ENCODE measurements around the gene SEZ6L.
A peak's percentile ranks its signal among the peaks of the same experiment; 100 is the strongest.

The SEZ6L gene

GRCh38 chr22:26169315-26170111 lies at the start of gene SEZ6L:
TSS of gene SEZ6L (plus strand) at chr22:26169462. CDS start at chr22:26169670, 208 bp downstream.
- no peak for DNase-seq (ENCODE audit: low read depth in 2 of 2)

DNA sequence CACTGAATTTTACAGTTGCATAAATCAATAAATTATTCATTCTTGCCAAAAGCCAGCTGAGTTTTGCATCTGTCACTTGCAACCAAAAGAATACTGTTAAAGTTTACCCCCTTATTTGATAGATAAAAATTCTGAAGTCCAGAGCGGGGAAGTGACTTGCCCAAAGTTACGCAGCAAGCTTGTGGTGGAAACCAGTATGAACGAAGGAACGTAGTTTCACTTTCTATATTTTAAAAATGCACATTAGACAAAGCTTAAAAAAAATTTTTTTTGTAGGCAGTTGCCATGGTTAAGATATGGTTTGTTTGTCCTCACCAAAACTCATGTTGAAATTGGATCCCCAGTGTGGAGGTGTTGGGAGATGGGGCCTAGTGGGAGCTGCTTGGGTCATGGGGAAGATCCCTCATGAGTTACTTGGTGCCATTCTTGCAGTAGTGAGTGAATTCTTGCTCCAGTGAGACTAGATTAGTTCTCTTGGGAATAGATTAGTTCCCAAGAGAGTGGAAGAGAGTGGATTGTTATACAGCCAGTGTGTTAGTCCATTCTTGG lies 46.3 kb upstream of the SEZ6L start:
- no peak for DNase-seq (ENCODE audit: low read depth in 2 of 2)

DNA sequence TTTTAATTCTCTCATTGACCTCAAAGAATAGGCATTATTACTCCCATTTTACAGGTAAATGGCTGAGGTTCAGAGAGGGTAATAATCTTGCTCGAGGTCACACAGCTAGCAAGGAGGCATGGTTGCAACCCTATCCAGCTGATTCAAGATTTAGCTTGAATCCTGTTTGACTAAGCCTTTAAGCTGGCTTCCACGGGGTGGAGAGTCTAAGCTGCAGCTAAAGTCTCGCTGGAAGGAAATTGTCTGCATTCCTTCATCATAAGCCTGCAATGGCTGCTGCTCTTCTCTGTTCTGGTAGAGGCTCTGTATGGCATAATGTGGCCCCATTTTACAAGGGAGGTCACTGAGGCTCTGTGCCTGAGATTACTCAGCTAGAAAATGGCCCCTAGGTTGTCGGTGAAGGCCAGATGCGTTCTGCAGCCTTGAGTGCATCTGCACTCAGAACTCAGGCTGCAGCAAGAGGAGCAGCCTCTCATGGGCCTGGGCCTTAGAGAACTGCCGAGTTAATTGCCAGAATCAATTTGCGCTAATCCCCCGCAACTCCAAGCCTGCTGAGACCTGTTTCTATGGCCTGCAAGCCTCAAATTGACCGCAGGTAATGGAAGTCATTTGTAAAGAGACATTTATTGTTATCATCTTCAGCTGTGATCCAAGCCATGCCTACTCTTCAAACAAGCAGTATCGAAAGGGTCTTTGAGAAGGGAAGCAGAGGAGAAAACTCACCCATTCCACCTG lies 44.1 kb upstream of the SEZ6L start:
- DNase-seq (ENCODE audit: low read depth in 2 of 2): no peak

- DNase-seq (ENCODE audit: low read depth in 2 of 2): no peak
Observed at GRCh38 chr22:26127126-26127525, 42.1 kb upstream of the SEZ6L start.

- DNase-seq (ENCODE audit: low read depth in 2 of 2): no peak
Observed at GRCh38 chr22:26127556-26127955, 41.7 kb upstream of the SEZ6L start.

DNA sequence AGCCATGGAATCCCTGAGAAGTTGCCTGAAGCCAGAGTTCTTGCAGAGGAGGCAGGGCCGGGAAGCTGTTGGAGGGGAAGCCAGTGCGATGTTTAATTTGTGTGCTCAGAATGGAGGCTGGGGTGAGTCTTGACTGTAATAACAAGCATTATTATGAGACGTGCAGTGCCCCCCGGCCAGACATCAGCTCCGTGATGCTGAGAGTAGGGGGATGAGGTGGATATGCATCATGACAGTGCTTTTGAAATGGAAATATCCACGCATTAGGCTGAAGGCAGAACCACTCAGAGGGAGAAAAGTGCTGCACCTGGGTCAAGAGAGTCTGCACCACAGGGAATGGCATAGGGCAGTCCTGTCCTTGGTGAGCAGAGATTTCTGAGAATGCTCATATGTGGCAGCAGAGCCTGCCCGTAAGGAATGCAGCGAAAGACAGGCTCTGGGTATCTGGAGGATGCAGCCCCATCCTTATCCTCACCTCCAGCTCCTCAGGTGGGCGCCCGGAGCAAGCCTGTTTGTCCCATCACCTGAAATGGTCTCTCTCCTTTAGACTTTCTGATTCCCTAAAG lies 37.6 kb upstream of the SEZ6L start:
- DNase-seq (ENCODE audit: low read depth in 2 of 2): no peak

- peak in 1 of 2 donors; percentile 1 for DNase-seq (ENCODE audit: low read depth in 2 of 2)
Observed at GRCh38 chr22:26134654-26135330, 34.5 kb upstream of the SEZ6L start.

DNA sequence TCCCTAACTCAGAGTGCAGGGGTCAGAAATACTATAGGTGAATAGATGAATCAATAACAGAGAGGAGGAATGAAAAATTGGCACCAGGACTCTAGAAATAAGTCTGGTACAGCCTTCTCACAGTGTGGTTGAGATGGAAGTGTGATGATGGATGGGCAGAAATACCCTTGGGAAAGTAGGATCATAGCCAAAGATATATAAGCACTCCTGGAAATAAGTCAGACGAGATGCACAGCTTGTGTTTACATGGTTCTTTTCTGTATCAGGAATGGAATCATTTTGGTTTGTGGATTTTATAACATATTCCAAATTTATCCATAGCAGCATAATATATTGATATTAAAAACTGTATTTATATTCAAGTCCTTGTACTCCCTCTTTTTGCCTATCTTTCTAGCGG lies 33.5 kb upstream of the SEZ6L start:
- DNase-seq (ENCODE audit: low read depth in 2 of 2): no peak

- DNase-seq (ENCODE audit: low read depth in 2 of 2): no peak
Observed at GRCh38 chr22:26139310-26139709, 30.0 kb upstream of the SEZ6L start.

DNA sequence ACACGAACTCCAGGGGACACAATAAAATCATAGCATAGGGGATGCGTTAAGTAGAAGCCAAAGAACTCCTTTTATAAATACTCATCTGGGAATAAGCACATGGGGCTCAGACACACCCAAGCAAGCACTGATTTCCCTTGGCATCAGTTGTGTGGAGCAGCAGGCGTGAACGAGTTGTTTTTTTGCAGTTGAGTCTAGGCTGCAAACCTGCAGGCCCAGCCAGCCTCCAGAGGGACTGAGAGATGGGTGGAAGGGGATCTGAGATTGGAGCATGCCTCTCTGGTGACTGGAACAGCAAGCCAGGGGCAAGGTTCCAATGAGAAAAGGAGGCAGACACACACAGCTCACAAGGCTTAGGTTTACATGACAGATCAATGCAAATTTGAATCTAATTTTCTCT lies 27.4 kb upstream of the SEZ6L start:
- DNase-seq (ENCODE audit: low read depth in 2 of 2): no peak

- no peak for DNase-seq (ENCODE audit: low read depth in 2 of 2)
Observed at GRCh38 chr22:26143806-26144325, 25.4 kb upstream of the SEZ6L start.

- DNase-seq (ENCODE audit: low read depth in 2 of 2): no peak
Observed at GRCh38 chr22:26159886-26160285, 9.4 kb upstream of the SEZ6L start.

GRCh38 chr22:26161746-26162145 lies 7.5 kb upstream of the SEZ6L start:
- DNase-seq (ENCODE audit: low read depth in 2 of 2): no peak

DNA sequence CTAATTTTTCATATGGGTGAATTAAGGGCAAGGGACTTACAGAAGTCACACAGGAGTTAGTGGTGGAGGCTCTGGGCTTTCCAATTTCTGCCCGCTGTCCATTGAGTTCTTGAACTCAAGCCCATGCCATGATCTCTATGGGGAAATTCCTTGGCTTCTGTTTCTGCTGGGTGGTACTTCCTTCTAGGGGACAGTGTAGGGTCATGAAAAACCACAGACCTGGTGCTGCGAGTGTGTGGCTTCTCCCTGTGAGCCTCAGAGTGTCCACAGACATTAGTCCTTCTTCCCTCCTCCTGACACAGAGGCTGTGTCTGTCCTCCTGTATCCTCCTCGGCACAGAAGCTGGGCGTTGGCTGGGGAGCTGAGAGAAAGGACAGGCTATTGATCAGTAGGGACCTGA lies 6.3 kb upstream of the SEZ6L start:
- DNase-seq (ENCODE audit: low read depth in 2 of 2): no peak

DNA sequence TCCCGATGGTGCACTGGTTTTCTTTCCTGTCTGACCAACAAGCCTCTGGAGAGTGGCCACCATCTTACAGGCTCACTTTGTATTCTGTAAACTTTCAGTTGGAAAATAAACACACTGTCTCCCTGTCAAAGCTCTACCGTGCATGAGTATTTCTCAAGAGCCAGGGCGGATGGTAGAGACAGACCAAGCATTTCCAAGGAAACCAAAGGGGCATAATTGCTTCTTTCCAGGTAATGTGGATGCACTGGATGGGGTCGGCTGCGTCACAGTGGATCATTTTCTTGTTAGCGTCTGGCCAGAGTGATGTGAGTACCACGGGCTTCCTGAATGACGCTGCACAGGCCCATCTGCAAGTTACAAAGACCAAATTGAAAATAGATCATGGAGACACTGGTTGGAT lies 5.1 kb upstream of the SEZ6L start:
- DNase-seq (ENCODE audit: low read depth in 2 of 2): no peak

- no peak for DNase-seq (ENCODE audit: low read depth in 2 of 2)
Observed at GRCh38 chr22:26168330-26168851, 871 bp upstream of the SEZ6L start.

GRCh38 chr22:26168939-26169314 lies 335 bp upstream of the SEZ6L start:
- no peak for DNase-seq (ENCODE audit: low read depth in 2 of 2)

DNA sequence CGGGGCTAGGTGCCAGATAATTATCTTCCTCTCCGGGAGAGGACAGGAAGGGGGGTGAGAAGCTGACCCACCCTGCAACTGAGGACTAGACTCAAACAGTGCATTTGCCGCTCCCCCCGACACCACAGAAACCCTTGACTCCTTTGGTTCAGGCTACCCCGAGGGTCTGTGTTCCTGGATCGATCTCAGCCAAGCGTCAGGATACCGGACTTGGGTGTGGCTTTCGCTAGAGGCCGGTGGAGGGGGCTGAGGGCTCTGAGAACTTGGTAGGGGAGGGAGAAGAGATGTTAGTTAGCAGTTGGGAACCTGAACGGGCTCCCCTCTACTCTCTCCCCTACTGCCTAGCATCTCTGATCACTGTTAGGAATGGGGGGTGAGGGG lies 840 bp downstream of the SEZ6L start:
- DNase-seq (ENCODE audit: low read depth in 2 of 2): no peak

GRCh38 chr22:26170795-26171580 lies 1.7 kb downstream of the SEZ6L start:
- DNase-seq (ENCODE audit: low read depth in 2 of 2): no peak

DNA sequence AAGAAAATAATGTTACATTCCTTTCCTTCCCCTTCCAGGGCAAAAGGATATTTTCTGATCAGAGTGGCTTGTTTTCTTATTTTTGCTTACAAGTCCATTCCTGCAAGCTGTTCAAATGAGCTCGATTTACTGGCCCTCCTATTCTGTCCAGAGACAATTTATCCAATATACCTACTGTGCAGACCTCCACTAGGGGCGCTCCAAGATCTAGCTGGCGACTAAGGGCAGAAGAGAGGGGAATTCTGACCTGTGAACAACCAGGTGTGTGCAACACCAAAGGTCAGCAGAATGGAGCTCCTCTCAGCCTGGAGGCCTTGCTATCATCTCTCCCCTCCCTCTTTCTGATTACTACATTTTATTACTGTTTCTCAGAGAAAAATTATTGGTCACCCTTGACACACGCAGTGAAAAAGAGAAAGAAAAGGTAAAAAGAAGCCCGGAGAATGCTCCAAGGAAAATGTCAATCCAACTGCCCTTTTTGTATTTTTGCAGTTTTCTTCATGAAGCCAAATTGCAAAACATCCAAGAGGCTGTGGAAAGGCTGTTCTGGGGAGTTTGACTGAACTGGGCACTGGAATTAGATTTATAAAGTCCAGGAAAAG lies 3.2 kb downstream of the SEZ6L start:
- peak in 1 of 2 donors; percentile 23 for DNase-seq (ENCODE audit: low read depth in 2 of 2)
